ENCODE data around the gene HACD2. TPM values are rescaled to one million over a fixed set of nuclear protein-coding genes. Genes with fewer than 3 reads are reported as not detected.

The HACD2 gene
- total RNA-seq, 1 donor from 2014 or later, result 34.3 TPM

- H3K4me1 Mint-ChIP-seq (ENCODE audit: low read depth, unreplicated experiment), result no peaks in the 10 kb centered on the region
- Histone ChIP-seq H3K4me3 (ENCODE audit: insufficient read depth, low read depth, low read length) (no peak overlapping the region), H3K4me2 (ENCODE audit: low read length) (no peak overlapping the region), H3K36me3 (ENCODE audit: insufficient read depth, low read length) (peaks cover 9% of the 10 kb centered on the region), H3K27ac (ENCODE audit: low read depth, low read length) (no peak overlapping the region), H3K27me3 (ENCODE audit: insufficient read depth, low read length) (no peaks in the 10 kb centered on the region), H2AFZ (ENCODE audit: low read depth, low read length) (no peak overlapping the region), H4K20me1 (ENCODE audit: insufficient read depth, low read length) (peaks cover 4% of the 10 kb centered on the region), H3K9me3 (ENCODE audit: insufficient read depth, low read depth, low read length) (no peaks in the 10 kb centered on the region), H3K9ac (ENCODE audit: low read length) (no peak overlapping the region), H3K79me2 (ENCODE audit: insufficient read depth, low read length) (no peaks in the 10 kb centered on the region), H3K4me1 (ENCODE audit: insufficient read depth, low read length) (no peaks in the 10 kb centered on the region)
- no peak overlapping the region for H3K27ac Mint-ChIP-seq (ENCODE audit: unreplicated experiment)
- peaks cover 11% of the 10 kb centered on the region for H3K36me3 Mint-ChIP-seq (ENCODE audit: low read depth, unreplicated experiment)
- no peaks in the 10 kb centered on the region for H3K27me3 Mint-ChIP-seq (ENCODE audit: low read depth, unreplicated experiment)
- no peak for TF ChIP-seq CTCF (IDR thresholded peaks at IDR 0.05; ENCODE audit: insufficient read depth, low read depth, low read length)
- no peak overlapping the region for H3K4me3 Mint-ChIP-seq (ENCODE audit: unreplicated experiment)
- no peak for FAIRE-seq
- H3K9me3 Mint-ChIP-seq (ENCODE audit: unreplicated experiment), result no peaks in the 10 kb centered on the region
- DNase-seq (ENCODE audit: low read depth), result no peak
Measured at GRCh38 chr3:123526474-123526873, 58.4 kb downstream of the HACD2 start.

DNA sequence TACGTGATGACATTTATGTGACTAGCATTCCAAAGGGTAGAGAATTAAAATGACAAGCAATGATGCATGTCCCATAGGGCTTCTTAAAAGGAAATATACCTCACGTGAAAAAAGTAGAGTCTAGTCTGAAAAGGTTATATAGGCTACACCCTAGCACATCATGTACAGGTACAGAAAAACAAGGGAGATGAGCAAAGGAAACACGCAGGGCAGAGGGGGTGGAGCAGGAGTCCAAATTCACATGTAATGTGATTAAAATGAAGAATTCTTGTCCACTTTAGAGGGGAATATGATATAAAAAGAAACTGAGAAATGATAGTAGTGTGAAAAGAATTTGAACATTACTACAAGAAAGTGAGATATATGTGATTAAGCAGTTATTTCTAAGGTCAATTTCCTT, 59.4 kb downstream of the HACD2 start:
- FAIRE-seq (no peak), DNase-seq (ENCODE audit: low read depth) (no peak)
- Histone ChIP-seq H3K27me3 (ENCODE audit: insufficient read depth, low read length) (no peaks in the 10 kb centered on the region), H3K4me2 (ENCODE audit: low read length) (no peak overlapping the region), H4K20me1 (ENCODE audit: insufficient read depth, low read length) (peaks cover 11% of the 10 kb centered on the region), H3K36me3 (ENCODE audit: insufficient read depth, low read length) (peaks cover 9% of the 10 kb centered on the region), H3K27ac (ENCODE audit: low read depth, low read length) (no peak overlapping the region), H3K9me3 (ENCODE audit: insufficient read depth, low read depth, low read length) (no peaks in the 10 kb centered on the region), H3K9ac (ENCODE audit: low read length) (no peak overlapping the region), H3K4me3 (ENCODE audit: insufficient read depth, low read depth, low read length) (no peak overlapping the region), H3K79me2 (ENCODE audit: insufficient read depth, low read length) (no peaks in the 10 kb centered on the region), H3K4me1 (ENCODE audit: insufficient read depth, low read length) (no peaks in the 10 kb centered on the region), H2AFZ (ENCODE audit: low read depth, low read length) (no peak overlapping the region)
- no peaks in the 10 kb centered on the region for H3K27me3 Mint-ChIP-seq (ENCODE audit: low read depth, unreplicated experiment)
- no peak overlapping the region for H3K4me3 Mint-ChIP-seq (ENCODE audit: unreplicated experiment)
- H3K36me3 Mint-ChIP-seq (ENCODE audit: low read depth, unreplicated experiment), result peaks cover 12% of the 10 kb centered on the region
- peaks cover 5% of the 10 kb centered on the region for H3K4me1 Mint-ChIP-seq (ENCODE audit: low read depth, unreplicated experiment)
- H3K27ac Mint-ChIP-seq (ENCODE audit: unreplicated experiment), result no peak overlapping the region
- H3K9me3 Mint-ChIP-seq (ENCODE audit: unreplicated experiment), result no peaks in the 10 kb centered on the region
- TF ChIP-seq EZH2 (IDR thresholded peaks at IDR 0.05; ENCODE audit: insufficient read depth, low read length), result no peak
- TF ChIP-seq CTCF (IDR thresholded peaks at IDR 0.05; ENCODE audit: insufficient read depth, low read depth, low read length), result no peak

- FAIRE-seq (no peak), DNase-seq (ENCODE audit: low read depth) (no peak)
- Histone ChIP-seq H3K9me3 (ENCODE audit: insufficient read depth, low read depth, low read length) (no peaks in the 10 kb centered on the region), H3K27me3 (ENCODE audit: insufficient read depth, low read length) (no peaks in the 10 kb centered on the region), H4K20me1 (ENCODE audit: insufficient read depth, low read length) (peaks cover 11% of the 10 kb centered on the region), H3K9ac (ENCODE audit: low read length) (no peak overlapping the region), H3K4me1 (ENCODE audit: insufficient read depth, low read length) (no peaks in the 10 kb centered on the region), H3K79me2 (ENCODE audit: insufficient read depth, low read length) (no peaks in the 10 kb centered on the region), H2AFZ (ENCODE audit: low read depth, low read length) (no peak overlapping the region), H3K27ac (ENCODE audit: low read depth, low read length) (no peak overlapping the region), H3K4me2 (ENCODE audit: low read length) (no peak overlapping the region), H3K4me3 (ENCODE audit: insufficient read depth, low read depth, low read length) (no peak overlapping the region), H3K36me3 (ENCODE audit: insufficient read depth, low read length) (peaks cover 9% of the 10 kb centered on the region)
- no peak overlapping the region for H3K4me3 Mint-ChIP-seq (ENCODE audit: unreplicated experiment)
- no peak overlapping the region for H3K27ac Mint-ChIP-seq (ENCODE audit: unreplicated experiment)
- H3K36me3 Mint-ChIP-seq (ENCODE audit: low read depth, unreplicated experiment), result peaks cover 12% of the 10 kb centered on the region
- TF ChIP-seq EZH2 (IDR thresholded peaks at IDR 0.05; ENCODE audit: insufficient read depth, low read length), result no peak
- no peak for TF ChIP-seq CTCF (IDR thresholded peaks at IDR 0.05; ENCODE audit: insufficient read depth, low read depth, low read length)
- H3K9me3 Mint-ChIP-seq (ENCODE audit: unreplicated experiment), result no peaks in the 10 kb centered on the region
- peaks cover 5% of the 10 kb centered on the region for H3K4me1 Mint-ChIP-seq (ENCODE audit: low read depth, unreplicated experiment)
- no peaks in the 10 kb centered on the region for H3K27me3 Mint-ChIP-seq (ENCODE audit: low read depth, unreplicated experiment)
Measured at GRCh38 chr3:123524981-123525380, 59.9 kb downstream of the HACD2 start.
